NT2/D1 (cell line): ENCODE measurements around the gene NF1.

ENCODE experiments used
- DNase-seq: peaks from one replicate; pipeline ENCODE4 v3.0.0-alpha.2; 2011; ENCODE audit warnings: low read depth, low spot score
- H3K27me3 ChIP-seq: 2 replicates; pipeline ENCODE4 v1.6.0; 2011; ENCODE audit warnings: mild to moderate bottlenecking; ENCODE audit not compliant: insufficient read length, insufficient read depth
- H3K36me3 ChIP-seq: 2 replicates; pipeline ENCODE4 v1.6.1; 2011; ENCODE audit warnings: mild to moderate bottlenecking, low read length, mixed read lengths; ENCODE audit not compliant: insufficient read depth, insufficient read length
- H3K4me1 ChIP-seq: 2 replicates; pipeline ENCODE4 v1.5.1; 2011; ENCODE audit not compliant: insufficient read depth, insufficient read length
- H3K4me3 ChIP-seq: 2 replicates; pipeline ENCODE4 v1.5.1; 2011; ENCODE audit warnings: low read depth; ENCODE audit not compliant: insufficient read length
- H3K9ac ChIP-seq: 2 replicates; pipeline ENCODE4 v1.6.0; 2011; ENCODE audit warnings: low read depth; ENCODE audit not compliant: insufficient read length
- H3K9me3 ChIP-seq: 2 replicates; pipeline ENCODE4 v1.5.1; 2011; ENCODE audit warnings: mild to moderate bottlenecking, low read length; ENCODE audit not compliant: insufficient read depth
- SUZ12 ChIP-seq: IDR thresholded peaks from 2 replicates; pipeline ENCODE4 v1.6.1; 2011; ENCODE audit not compliant: insufficient read length, insufficient read depth; ENCODE audit errors: extremely low read depth
- YY1 ChIP-seq: IDR thresholded peaks from 2 replicates; pipeline ENCODE4 v1.6.1; 2011; ENCODE audit not compliant: insufficient read length, insufficient read depth
- ZNF274 ChIP-seq: IDR thresholded peaks from 2 replicates; pipeline ENCODE4 v1.6.1; 2011; ENCODE audit warnings: mild to moderate bottlenecking, low read depth, low read length

NF1 gene

GRCh38 chr17:31295489-31295871 is 200.7 kb downstream of the NF1 start:
- H3K9ac ChIP-seq = no peak overlapping the region
- no peaks in the 10 kb centered on the region for H3K27me3 ChIP-seq
- H3K36me3 ChIP-seq = no peaks in the 10 kb centered on the region
- no peak for TF ChIP-seq SUZ12
- TF ChIP-seq ZNF274 = no peak
- no peak for TF ChIP-seq YY1
- no peak overlapping the region for H3K4me3 ChIP-seq
- H3K4me1 ChIP-seq = no peaks in the 10 kb centered on the region
- H3K9me3 ChIP-seq = no peaks in the 10 kb centered on the region
- no peak for DNase-seq

GRCh38 chr17:31296142-31296541 is 201.4 kb downstream of the NF1 start:
- DNase-seq = no peak
- H3K36me3 ChIP-seq = no peaks in the 10 kb centered on the region
- H3K9ac ChIP-seq = no peak overlapping the region
- no peaks in the 10 kb centered on the region for H3K4me1 ChIP-seq
- TF ChIP-seq YY1 (no peak), ZNF274 (no peak), SUZ12 (no peak)
- no peaks in the 10 kb centered on the region for H3K9me3 ChIP-seq
- no peaks in the 10 kb centered on the region for H3K27me3 ChIP-seq
- H3K4me3 ChIP-seq = no peak overlapping the region

GRCh38 chr17:31297090-31297489 is 202.3 kb downstream of the NF1 start, which contains the start of gene OMG:
Gene OMG, minus strand, starts transcription at chr17:31297239. Its CDS starts 908 bp downstream, at chr17:31296331.
- H3K36me3 ChIP-seq = no peaks in the 10 kb centered on the region
- no peaks in the 10 kb centered on the region for H3K27me3 ChIP-seq
- no peaks in the 10 kb centered on the region for H3K4me1 ChIP-seq
- H3K9ac ChIP-seq = no peak within 1 kb of the TSS
- TF ChIP-seq ZNF274 (no peak), SUZ12 (no peak), YY1 (no peak)
- no peak for DNase-seq
- no peaks in the 10 kb centered on the region for H3K9me3 ChIP-seq
- H3K4me3 ChIP-seq = no peak within 1 kb of the TSS

GRCh38 chr17:31299624-31300023 is 204.8 kb downstream of the NF1 start:
- Histone ChIP-seq H3K9ac (no peak overlapping the region), H3K4me3 (no peak overlapping the region), H3K4me1 (no peaks in the 10 kb centered on the region), H3K9me3 (no peaks in the 10 kb centered on the region), H3K27me3 (no peaks in the 10 kb centered on the region), H3K36me3 (no peaks in the 10 kb centered on the region)
- no peak for DNase-seq
- no peak for TF ChIP-seq SUZ12
- TF ChIP-seq YY1 = no peak
- TF ChIP-seq ZNF274 = no peak

GRCh38 chr17:31307640-31308039 is 212.9 kb downstream of the NF1 start:
- Histone ChIP-seq H3K9ac (no peak overlapping the region), H3K4me1 (no peaks in the 10 kb centered on the region), H3K27me3 (no peaks in the 10 kb centered on the region), H3K9me3 (no peaks in the 10 kb centered on the region), H3K36me3 (no peaks in the 10 kb centered on the region), H3K4me3 (no peak overlapping the region)
- DNase-seq = no peak
- TF ChIP-seq ZNF274 (no peak), SUZ12 (no peak), YY1 (no peak)

- Histone ChIP-seq H3K4me3 (no peak overlapping the region), H3K27me3 (no peaks in the 10 kb centered on the region), H3K9ac (no peak overlapping the region), H3K36me3 (no peaks in the 10 kb centered on the region), H3K9me3 (no peaks in the 10 kb centered on the region), H3K4me1 (no peaks in the 10 kb centered on the region)
- DNase-seq = no peak
- no peak for TF ChIP-seq YY1
- TF ChIP-seq ZNF274 = no peak
- TF ChIP-seq SUZ12 = no peak
Observed at GRCh38 chr17:31308372-31309334, 213.9 kb downstream of the NF1 start.

GRCh38 chr17:31309556-31309955 is 214.8 kb downstream of the NF1 start:
- Histone ChIP-seq H3K4me1 (no peaks in the 10 kb centered on the region), H3K4me3 (no peak overlapping the region), H3K9ac (no peak overlapping the region), H3K9me3 (no peaks in the 10 kb centered on the region), H3K27me3 (no peaks in the 10 kb centered on the region), H3K36me3 (no peaks in the 10 kb centered on the region)
- no peak for DNase-seq
- TF ChIP-seq SUZ12 (no peak), ZNF274 (no peak), YY1 (no peak)
